OCI-LY1 (cell line): ENCODE data around the gene CTPS1.

Experiments
- H2AFZ ChIP-seq: fragments of 200-600 bp; sonication (generic), shearing (Covaris generic); 2 replicates; pipeline ENCODE4 v1.6.0; 2014; ENCODE audit warnings: antibody characterized with exemption, mild to moderate bottlenecking, low read length
- H3F3A ChIP-seq: fragments of 200-600 bp; sonication (generic), shearing (Covaris generic); 2 replicates; pipeline ENCODE4 v1.6.0; 2014; ENCODE audit warnings: mild to moderate bottlenecking, antibody characterized with exemption, low read length, moderate library complexity; ENCODE audit not compliant: insufficient read depth
- H3K27ac ChIP-seq: fragments of 200-600 bp; sonication (generic); 2 replicates; pipeline ENCODE4 v1.5.1; 2014; ENCODE audit warnings: low read length, mixed run types, mild to moderate bottlenecking, low read depth; ENCODE audit not compliant: poor library complexity, severe bottlenecking
- H3K27me3 ChIP-seq: fragments of 200-600 bp; sonication (generic); 2 replicates; pipeline ENCODE4 v1.6.0; 2014; ENCODE audit warnings: antibody characterized with exemption, mild to moderate bottlenecking, low read length, moderate library complexity; ENCODE audit not compliant: insufficient read depth
- H3K36me3 ChIP-seq: fragments of 200-600 bp; sonication (generic); 2 replicates; pipeline ENCODE4 v1.6.1; 2014; ENCODE audit warnings: mild to moderate bottlenecking, antibody characterized with exemption, low read length, moderate library complexity, mixed read lengths; ENCODE audit not compliant: insufficient read depth
- H3K4me1 ChIP-seq: fragments of 200-600 bp; sonication (generic); 2 replicates; pipeline ENCODE4 v1.5.1; 2014; ENCODE audit warnings: mild to moderate bottlenecking, low read length, moderate library complexity; ENCODE audit not compliant: insufficient read depth, severe bottlenecking
- H3K4me2 ChIP-seq: fragments of 200-600 bp; sonication (generic), shearing (Covaris generic); 2 replicates; pipeline ENCODE4 v1.6.1; 2014; ENCODE audit warnings: low read length
- H3K4me3 ChIP-seq: fragments of 200-600 bp; sonication (generic); 2 replicates; pipeline ENCODE4 v1.5.1; 2014; ENCODE audit warnings: low read length, low read depth, mild to moderate bottlenecking, mixed read lengths; ENCODE audit not compliant: poor library complexity, severe bottlenecking
- H3K79me2 ChIP-seq: fragments of 200-600 bp; shearing (Covaris generic); 2 replicates; pipeline ENCODE4 v1.6.1; 2016; ENCODE audit warnings: mixed run types, low read length, mixed read lengths; ENCODE audit not compliant: insufficient read depth
- H3K9ac ChIP-seq: fragments of 200-600 bp; sonication (generic), shearing (Covaris generic); 2 replicates; pipeline ENCODE4 v1.6.1; 2014; ENCODE audit warnings: mild to moderate bottlenecking, low read length, mixed read lengths
- H3K9me2 ChIP-seq: fragments of 200-600 bp; sonication (generic), shearing (Covaris generic); 2 replicates; pipeline ENCODE4 v1.6.1; 2014; ENCODE audit warnings: low read depth, mild to moderate bottlenecking, low read length, mixed read lengths
- H3K9me3 ChIP-seq: fragments of 200-600 bp; shearing (Covaris generic); 2 replicates; pipeline ENCODE4 v1.6.1; 2014; ENCODE audit warnings: low read length, mixed read lengths
- H4K20me1 ChIP-seq: fragments of 200-600 bp; sonication (generic), shearing (Covaris generic); 2 replicates; pipeline ENCODE4 v1.6.0; 2016; ENCODE audit warnings: mild to moderate bottlenecking, low read length; ENCODE audit not compliant: insufficient read depth
- CTCF ChIP-seq: fragments of 200-600 bp; sonication (generic), shearing (Covaris generic); IDR thresholded peaks from 2 replicates; pipeline ENCODE4 v1.5.1; 2017; ENCODE audit warnings: mild to moderate bottlenecking, antibody characterized with exemption, low read length, moderate library complexity, mixed read lengths
- EZH2 ChIP-seq: fragments of 200-600 bp; sonication (generic), shearing (Covaris generic); IDR thresholded peaks from 2 replicates; pipeline ENCODE4 v1.8.0; 2017; ENCODE audit warnings: borderline replicate concordance, mixed run types, mild to moderate bottlenecking, antibody characterized with exemption, low read length, moderate library complexity, mixed read lengths

CTPS1 gene

GRCh38 chr1:41020654-41021053, 41.2 kb downstream of the CTPS1 start:
- Histone ChIP-seq H3K27ac (no peak overlapping the region), H3K4me2 (no peak overlapping the region)

DNA sequence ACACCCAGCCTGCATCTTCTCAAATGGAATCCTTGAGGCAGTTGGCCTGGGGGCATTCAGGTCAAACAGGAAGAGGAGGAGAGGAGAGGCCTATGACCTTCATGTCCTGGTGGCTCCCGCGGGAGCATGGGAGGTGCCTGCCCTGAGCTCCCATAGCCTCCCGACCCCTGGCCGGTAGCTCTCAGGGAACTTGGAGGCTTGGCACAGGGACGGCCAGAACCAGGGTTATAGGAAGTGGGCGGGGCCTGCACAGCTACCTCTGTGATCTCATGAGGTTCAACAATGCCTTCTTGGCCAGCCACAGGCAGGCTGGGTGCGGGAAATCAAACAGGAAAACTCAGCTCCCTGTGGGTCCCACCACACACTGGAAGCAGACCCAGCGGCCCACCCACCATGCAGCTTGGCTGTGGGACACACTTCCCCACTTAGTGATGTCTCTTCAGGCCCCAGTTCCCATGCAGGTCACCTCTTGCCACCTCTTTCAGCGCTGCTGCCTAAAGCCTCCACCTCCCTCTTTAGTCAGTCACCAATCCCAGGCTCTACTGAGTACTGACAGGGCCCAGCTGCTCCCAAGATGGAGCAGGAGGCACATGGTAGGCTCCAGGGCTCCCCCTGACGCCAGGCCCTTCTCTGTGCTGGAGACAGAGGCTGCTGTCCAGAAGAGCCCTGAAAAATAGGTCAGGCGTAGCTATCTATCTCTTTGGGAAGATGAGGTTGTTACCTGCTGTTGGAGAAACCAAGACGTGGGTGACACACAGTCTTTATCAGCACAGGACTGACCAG, 42.2 kb downstream of the CTPS1 start, which contains the start of gene SLFNL1:
TSS of gene SLFNL1 (minus strand) at position 200 of the 783 bp plus-strand sequence. CDS start 1,065 bp downstream, outside the sequence.
- no peaks in the 10 kb centered on the region for H3K27me3 ChIP-seq
- no peaks in the 10 kb centered on the region for H3K79me2 ChIP-seq
- TF ChIP-seq EZH2 (no peak), CTCF (no peak)
- no peak within 1 kb of the TSS for H3K4me2 ChIP-seq
- H3K9me3 ChIP-seq, result no peaks in the 10 kb centered on the region
- H3K36me3 ChIP-seq, result peaks cover 33% of the 10 kb centered on the region; the same call in 1 of the 2 replicates
- no peak within 1 kb of the TSS for H2AFZ ChIP-seq
- no peaks in the 10 kb centered on the region for H4K20me1 ChIP-seq
- no peaks in the 10 kb centered on the region for H3K9me2 ChIP-seq
- no peaks in the 10 kb centered on the region for H3F3A ChIP-seq
- H3K4me1 ChIP-seq, result peaks cover 15% of the 10 kb centered on the region
- H3K9ac ChIP-seq, result no peak within 1 kb of the TSS
- H3K27ac ChIP-seq, result no peak within 1 kb of the TSS
- no peak within 1 kb of the TSS for H3K4me3 ChIP-seq

More at GRCh38 chr1:41020654-41021053, 41.2 kb downstream of the CTPS1 start:
- H3K79me2 ChIP-seq, result no peaks in the 10 kb centered on the region
- no peaks in the 10 kb centered on the region for H4K20me1 ChIP-seq
- no peaks in the 10 kb centered on the region for H3K27me3 ChIP-seq
- H3K4me3 ChIP-seq, result no peak overlapping the region
- H3K4me1 ChIP-seq, result peaks cover 5% of the 10 kb centered on the region
- peaks cover 37% of the 10 kb centered on the region; the same call in 1 of the 2 replicates for H3K36me3 ChIP-seq
- no peak overlapping the region for H3K9ac ChIP-seq
- H3F3A ChIP-seq, result no peaks in the 10 kb centered on the region
- H3K9me3 ChIP-seq, result no peaks in the 10 kb centered on the region
- H3K9me2 ChIP-seq, result no peaks in the 10 kb centered on the region
- H2AFZ ChIP-seq, result no peak overlapping the region
- no peak for TF ChIP-seq CTCF
- TF ChIP-seq EZH2, result no peak

- Histone ChIP-seq H3K36me3 (peaks cover 26% of the 10 kb centered on the region; the same call in 1 of the 2 replicates), H3F3A (no peaks in the 10 kb centered on the region), H3K4me1 (peaks cover 15% of the 10 kb centered on the region), H3K4me2 (no peak overlapping the region), H2AFZ (no peak overlapping the region), H3K4me3 (no peak overlapping the region), H3K9me3 (no peaks in the 10 kb centered on the region), H3K27me3 (no peaks in the 10 kb centered on the region), H3K27ac (no peak overlapping the region), H3K79me2 (no peaks in the 10 kb centered on the region), H4K20me1 (no peaks in the 10 kb centered on the region), H3K9ac (no peak overlapping the region), H3K9me2 (no peaks in the 10 kb centered on the region)
- no peak for TF ChIP-seq CTCF
- TF ChIP-seq EZH2, result no peak
Observed at GRCh38 chr1:41022424-41022823, 42.9 kb downstream of the CTPS1 start.
